ENCODE data around the gene SLC12A5.
"Not testable (repeated sequence)": the region's sequence is repeated elsewhere in the genome, so short reads cannot be mapped to it uniquely, and the experiment has no call there.

SLC12A5 gene

GRCh38 chr20:46028772-46029371, at the start of gene SLC12A5:
Gene SLC12A5 (plus strand): TSS chr20:46029215. CDS start chr20:46029345, 130 bp downstream.
- no peak for DNase-seq (ENCODE audit: low read depth in 2 of 2)

GRCh38 chr20:45981261-45981660, 47.8 kb upstream of the SLC12A5 start:
- no peak for DNase-seq (ENCODE audit: low read depth in 2 of 2)

- no peak for DNase-seq (ENCODE audit: low read depth in 2 of 2)
Measured at GRCh38 chr20:45983279-45983743, 45.7 kb upstream of the SLC12A5 start.

- DNase-seq (ENCODE audit: low read depth in 2 of 2): no peak
Measured at GRCh38 chr20:45985573-45985972, 43.4 kb upstream of the SLC12A5 start.

GRCh38 chr20:45987108-45987780, 41.8 kb upstream of the SLC12A5 start:
- peak; percentile 71 to 79 for DNase-seq (ENCODE audit: low read depth in 2 of 2)

- DNase-seq (ENCODE audit: low read depth in 2 of 2): not testable (repeated sequence)
Measured at GRCh38 chr20:45988830-45989229, 40.2 kb upstream of the SLC12A5 start.

GRCh38 chr20:45991616-45992015, 37.4 kb upstream of the SLC12A5 start:
- DNase-seq (ENCODE audit: low read depth in 2 of 2): no peak

- DNase-seq (ENCODE audit: low read depth in 2 of 2): no peak
Measured at GRCh38 chr20:45993197-45993951, 35.6 kb upstream of the SLC12A5 start.

- no peak for DNase-seq (ENCODE audit: low read depth in 2 of 2)
Measured at GRCh38 chr20:45994761-45995493, 34.1 kb upstream of the SLC12A5 start.

- DNase-seq (ENCODE audit: low read depth in 2 of 2): not testable (repeated sequence)
Measured at GRCh38 chr20:45995495-45996097, 33.4 kb upstream of the SLC12A5 start.

GRCh38 chr20:45997187-45997586, 31.8 kb upstream of the SLC12A5 start:
- DNase-seq (ENCODE audit: low read depth in 2 of 2): no peak

GRCh38 chr20:45998337-45998736, 30.7 kb upstream of the SLC12A5 start:
- no peak for DNase-seq (ENCODE audit: low read depth in 2 of 2)

- no peak for DNase-seq (ENCODE audit: low read depth in 2 of 2)
Measured at GRCh38 chr20:45998761-45999160, 30.3 kb upstream of the SLC12A5 start.

GRCh38 chr20:45999557-46000261, 29.3 kb upstream of the SLC12A5 start:
- no peak for DNase-seq (ENCODE audit: low read depth in 2 of 2)

- no peak for DNase-seq (ENCODE audit: low read depth in 2 of 2)
Measured at GRCh38 chr20:46000262-46000996, 28.6 kb upstream of the SLC12A5 start.

- no peak for DNase-seq (ENCODE audit: low read depth in 2 of 2)
Measured at GRCh38 chr20:46001498-46001897, 27.5 kb upstream of the SLC12A5 start.

- no peak for DNase-seq (ENCODE audit: low read depth in 2 of 2)
Measured at GRCh38 chr20:46002008-46002407, 27.0 kb upstream of the SLC12A5 start.

GRCh38 chr20:46004187-46004586, 24.8 kb upstream of the SLC12A5 start:
- DNase-seq (ENCODE audit: low read depth in 2 of 2): no peak

- DNase-seq (ENCODE audit: low read depth in 2 of 2): no peak
Measured at GRCh38 chr20:46004889-46005473, 24.0 kb upstream of the SLC12A5 start.

Measured in stimulated activated CD4-positive, alpha-beta T cell treated with anti-CD3 and anti-CD28 coated beads, Interleukin-4, amount 100 ng/mL, for 48 hours (primary cell).